CD4-positive, alpha-beta T cell (primary cell): ENCODE results near the gene FNDC3B. TPM values are rescaled to one million over a fixed set of nuclear protein-coding genes. Genes with fewer than 3 reads are reported as not detected.

Experiments
- ATAC-seq: fragments of 200-7000 bp; cut with Tn5 transposase; one replicate; pipeline ENCODE4 v1.10.0; 2022; ENCODE audit warnings: mild to moderate bottlenecking; ENCODE audit not compliant: poor library complexity
- CTCF ChIA-PET: fragments of 350-600 bp; sonication (Branson Sonifier 250); formaldehyde crosslinking; loops from one replicate; lab custom pipeline; 2021; ENCODE audit warnings: antibody characterized with exemption, inconsistent platforms; lab: Charles Lee
- POLR2A ChIA-PET: fragments of 350-600 bp; sonication (Branson Sonifier 250); formaldehyde crosslinking; loops from one replicate; lab custom pipeline; 2021; ENCODE audit warnings: antibody characterized with exemption, inconsistent platforms; lab: Charles Lee
- DNase-seq, 14 experiments: peaks; one replicate each; pipeline ENCODE4 v3.0.0-alpha.2; 2013 to 2020; ENCODE audit warnings: mixed read lengths in 2 of 14
- H3K27ac ChIP-seq, 2 donors: one replicate each; pipeline versions ENCODE4 v1.5.1 to v1.7.0; 2013; ENCODE audit warnings: low read length in 2 of 2, low read depth in 1 of 2, mild to moderate bottlenecking in 1 of 2
- H3K27me3 ChIP-seq, 2 experiments: 1 replicate in 1 of 2; 2 replicates in 1 of 2; pipeline versions ENCODE4 v1.6.1 to v1.7.0; 2013; ENCODE audit warnings: low read length in 2 of 2, control low read depth in 1 of 2, mild to moderate bottlenecking in 1 of 2, moderate library complexity in 1 of 2; ENCODE audit not compliant: insufficient read depth in 2 of 2, control insufficient read depth in 1 of 2
- H3K36me3 ChIP-seq: one replicate; pipeline ENCODE4 v1.6.1; 2013; ENCODE audit warnings: low read length, control low read depth; ENCODE audit not compliant: insufficient read depth
- H3K4me1 ChIP-seq: one replicate; pipeline ENCODE4 v1.6.1; 2013; ENCODE audit warnings: low read length, control low read depth; ENCODE audit not compliant: insufficient read depth
- H3K4me3 ChIP-seq: one replicate; pipeline ENCODE4 v1.5.1; 2013; ENCODE audit warnings: mild to moderate bottlenecking, low read length, moderate library complexity
- H3K9me3 ChIP-seq, 2 experiments: 1 replicate in 1 of 2; 2 replicates in 1 of 2; pipeline versions ENCODE4 v1.6.1 to v1.7.0; 2013; ENCODE audit warnings: low read length in 2 of 2, mild to moderate bottlenecking in 2 of 2, control low read depth in 1 of 2, moderate library complexity in 1 of 2; ENCODE audit not compliant: control insufficient read depth in 1 of 2, insufficient read depth in 1 of 2
- H3K27ac Mint-ChIP-seq: one replicate; pipeline ENCODE4 v1.8.0; 2020; ENCODE audit warnings: mixed read lengths
- H3K27me3 Mint-ChIP-seq: one replicate; pipeline ENCODE4 v1.8.0; 2021; ENCODE audit warnings: mixed read lengths
- H3K36me3 Mint-ChIP-seq: one replicate; pipeline ENCODE4 v1.8.0; 2021; ENCODE audit warnings: low read depth, mixed read lengths
- H3K4me1 Mint-ChIP-seq: one replicate; pipeline ENCODE4 v1.8.0; 2021; ENCODE audit warnings: low read depth, mixed read lengths
- H3K4me3 Mint-ChIP-seq: one replicate; pipeline ENCODE4 v1.8.0; 2020; ENCODE audit warnings: mild to moderate bottlenecking, mixed read lengths
- H3K9me3 Mint-ChIP-seq: one replicate; pipeline ENCODE4 v1.8.0; 2020; ENCODE audit warnings: mixed read lengths
- intact Hi-C, 2 experiments: fragments of 100-400 bp; cut with DNase I in 1 of 2; cut with micrococcal nuclease in 1 of 2; formaldehyde crosslinking; loops; one replicate each; pipeline versions ENCODE4 v1.15.1 to v1.9.0; 2023 to 2025; cut with DNase I, micrococcal nuclease
- total RNA-seq, 174 experiments: library from RNA in 2 of 174; stranded (reverse) in 2 of 174; gene quantifications; one replicate each; pipeline ENCODE4 v1.2.3 and lab custom pipeline; 2021 to 2026
- TF ChIP-seq, protein P1 (sequence below): fragments of 200-600 bp; IDR thresholded peaks from one replicate; pipeline ENCODE4 v1.8.0; 2022; ENCODE audit warnings: antibody characterized with exemption, mild to moderate bottlenecking

Gene FNDC3B
- total RNA-seq, 2 experiments from 2014 or later, result 26.1 to 28.7 TPM

- no peak overlapping the region for H3K27ac ChIP-seq
- no peaks in the 10 kb centered on the region for H3K9me3 ChIP-seq
- DNase-seq (no peak), ATAC-seq (no peak)
- Mint-ChIP-seq H3K4me3 (no peak overlapping the region), H3K27ac (no peak overlapping the region), H3K4me1 (peaks cover 33% of the 10 kb centered on the region), H3K36me3 (no peaks in the 10 kb centered on the region), H3K27me3 (no peaks in the 10 kb centered on the region), H3K9me3 (no peaks in the 10 kb centered on the region)
- no peak overlapping the region for H3K4me3 ChIP-seq
- CTCF ChIA-PET, result interaction anchor here (0.9 kb wide), 1 partner anchor 171 kb away, joined by 3 read pairs; no protein-coding TSS in a partner anchor
- POLR2A ChIA-PET, result no interaction called here
- H3K36me3 ChIP-seq, result no peaks in the 10 kb centered on the region
- intact Hi-C loops, result loop anchor here in 1 of 2 experiments (5.0 kb wide), 1 partner anchor 34 kb away; no protein-coding TSS in a partner anchor
- no peaks in the 10 kb centered on the region for H3K27me3 ChIP-seq
- TF ChIP-seq, protein P1, sequence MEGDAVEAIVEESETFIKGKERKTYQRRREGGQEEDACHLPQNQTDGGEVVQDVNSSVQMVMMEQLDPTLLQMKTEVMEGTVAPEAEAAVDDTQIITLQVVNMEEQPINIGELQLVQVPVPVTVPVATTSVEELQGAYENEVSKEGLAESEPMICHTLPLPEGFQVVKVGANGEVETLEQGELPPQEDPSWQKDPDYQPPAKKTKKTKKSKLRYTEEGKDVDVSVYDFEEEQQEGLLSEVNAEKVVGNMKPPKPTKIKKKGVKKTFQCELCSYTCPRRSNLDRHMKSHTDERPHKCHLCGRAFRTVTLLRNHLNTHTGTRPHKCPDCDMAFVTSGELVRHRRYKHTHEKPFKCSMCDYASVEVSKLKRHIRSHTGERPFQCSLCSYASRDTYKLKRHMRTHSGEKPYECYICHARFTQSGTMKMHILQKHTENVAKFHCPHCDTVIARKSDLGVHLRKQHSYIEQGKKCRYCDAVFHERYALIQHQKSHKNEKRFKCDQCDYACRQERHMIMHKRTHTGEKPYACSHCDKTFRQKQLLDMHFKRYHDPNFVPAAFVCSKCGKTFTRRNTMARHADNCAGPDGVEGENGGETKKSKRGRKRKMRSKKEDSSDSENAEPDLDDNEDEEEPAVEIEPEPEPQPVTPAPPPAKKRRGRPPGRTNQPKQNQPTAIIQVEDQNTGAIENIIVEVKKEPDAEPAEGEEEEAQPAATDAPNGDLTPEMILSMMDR, result no peak
- H3K4me1 ChIP-seq, result peaks cover 4% of the 10 kb centered on the region
Measured at GRCh38 chr3:172067837-172068440, 28.6 kb downstream of the FNDC3B start.

DNA sequence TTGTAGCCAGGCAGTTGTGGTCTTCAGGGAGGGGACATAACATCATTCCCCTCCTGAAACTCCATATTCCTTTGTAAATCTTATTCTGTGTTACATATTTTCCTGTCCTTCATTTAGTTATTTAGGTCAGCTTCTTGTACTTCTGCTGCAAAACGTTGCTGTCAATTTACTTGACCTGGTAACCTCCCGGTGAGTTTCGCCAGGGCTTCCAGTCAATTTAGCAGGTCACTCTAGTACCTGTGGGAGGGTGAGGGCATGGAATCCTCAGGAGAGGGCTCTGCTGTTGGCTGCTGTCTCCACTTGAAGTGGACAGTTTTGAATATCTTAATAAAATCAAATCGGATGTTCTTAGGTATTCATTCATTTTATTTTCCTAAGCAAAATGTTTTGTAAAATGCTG is 29.6 kb downstream of the FNDC3B start:
- TF ChIP-seq, protein P1, result no peak
- no peak overlapping the region for H3K4me3 Mint-ChIP-seq
- ATAC-seq (no peak), DNase-seq (no peak)
- Histone ChIP-seq H3K36me3 (no peaks in the 10 kb centered on the region), H3K9me3 (no peaks in the 10 kb centered on the region), H3K4me3 (no peak overlapping the region), H3K27me3 (no peaks in the 10 kb centered on the region), H3K4me1 (peaks cover 4% of the 10 kb centered on the region), H3K27ac (no peak overlapping the region)
- no peaks in the 10 kb centered on the region for H3K36me3 Mint-ChIP-seq
- peaks cover 28% of the 10 kb centered on the region for H3K4me1 Mint-ChIP-seq
- no peaks in the 10 kb centered on the region for H3K27me3 Mint-ChIP-seq
- H3K9me3 Mint-ChIP-seq, result no peaks in the 10 kb centered on the region
- no peak overlapping the region for H3K27ac Mint-ChIP-seq
- intact Hi-C loops, result loop anchor here in 1 of 2 experiments (5.0 kb wide), 1 partner anchor 33 kb away; no protein-coding TSS in a partner anchor
- ChIA-PET CTCF (no interaction called here), POLR2A (no interaction called here)

DNA sequence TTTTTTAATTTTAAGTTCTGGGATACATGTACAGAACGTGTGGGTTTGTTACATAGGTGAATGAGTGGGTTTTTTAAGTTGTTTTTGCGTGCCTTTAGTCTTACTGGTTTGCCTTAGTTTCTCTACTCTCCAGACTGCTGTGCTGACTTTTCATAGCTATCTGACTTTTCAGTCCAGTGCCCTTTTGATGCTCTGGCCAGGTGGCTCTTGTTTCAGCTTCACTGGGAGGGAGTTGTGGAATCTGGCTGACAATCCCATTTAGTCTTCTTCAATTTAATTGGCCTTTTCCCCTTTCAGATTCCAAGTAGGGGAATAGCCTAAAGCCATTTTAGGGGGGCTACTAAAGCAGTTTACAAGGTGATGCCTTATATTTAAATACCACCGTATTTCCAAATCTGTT is 30.1 kb downstream of the FNDC3B start:
- Histone ChIP-seq H3K4me3 (no peak overlapping the region), H3K4me1 (peaks cover 4% of the 10 kb centered on the region), H3K9me3 (no peaks in the 10 kb centered on the region), H3K36me3 (no peaks in the 10 kb centered on the region), H3K27ac (no peak overlapping the region), H3K27me3 (no peaks in the 10 kb centered on the region)
- TF ChIP-seq, protein P1, result no peak
- POLR2A ChIA-PET, result no interaction called here
- CTCF ChIA-PET, result no interaction called here
- Mint-ChIP-seq H3K4me3 (no peak overlapping the region), H3K36me3 (no peaks in the 10 kb centered on the region), H3K4me1 (peaks cover 28% of the 10 kb centered on the region), H3K9me3 (no peaks in the 10 kb centered on the region), H3K27ac (no peak overlapping the region), H3K27me3 (no peaks in the 10 kb centered on the region)
- DNase-seq, result no peak
- intact Hi-C loops, result loop anchor here in 1 of 2 experiments (5.0 kb wide), 1 partner anchor 33 kb away; no protein-coding TSS in a partner anchor
- no peak for ATAC-seq
